ENCODE measurements around the gene WWC2.

GRCh38 chr4:183314806-183315205 lies 215.7 kb downstream of the WWC2 start:
- TF ChIP-seq, protein P1, sequence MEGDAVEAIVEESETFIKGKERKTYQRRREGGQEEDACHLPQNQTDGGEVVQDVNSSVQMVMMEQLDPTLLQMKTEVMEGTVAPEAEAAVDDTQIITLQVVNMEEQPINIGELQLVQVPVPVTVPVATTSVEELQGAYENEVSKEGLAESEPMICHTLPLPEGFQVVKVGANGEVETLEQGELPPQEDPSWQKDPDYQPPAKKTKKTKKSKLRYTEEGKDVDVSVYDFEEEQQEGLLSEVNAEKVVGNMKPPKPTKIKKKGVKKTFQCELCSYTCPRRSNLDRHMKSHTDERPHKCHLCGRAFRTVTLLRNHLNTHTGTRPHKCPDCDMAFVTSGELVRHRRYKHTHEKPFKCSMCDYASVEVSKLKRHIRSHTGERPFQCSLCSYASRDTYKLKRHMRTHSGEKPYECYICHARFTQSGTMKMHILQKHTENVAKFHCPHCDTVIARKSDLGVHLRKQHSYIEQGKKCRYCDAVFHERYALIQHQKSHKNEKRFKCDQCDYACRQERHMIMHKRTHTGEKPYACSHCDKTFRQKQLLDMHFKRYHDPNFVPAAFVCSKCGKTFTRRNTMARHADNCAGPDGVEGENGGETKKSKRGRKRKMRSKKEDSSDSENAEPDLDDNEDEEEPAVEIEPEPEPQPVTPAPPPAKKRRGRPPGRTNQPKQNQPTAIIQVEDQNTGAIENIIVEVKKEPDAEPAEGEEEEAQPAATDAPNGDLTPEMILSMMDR (IDR thresholded peaks at IDR 0.05) = no peak
- no peak for TF ChIP-seq POLR2A (IDR thresholded peaks at IDR 0.05)
